Pericardium fibroblast (primary cell): ENCODE results near the gene NXPH1. TPM values are rescaled to one million over a fixed set of nuclear protein-coding genes. Genes with fewer than 3 reads are reported as not detected.

Experiments
- total RNA-seq: library from RNA; depleted of rRNA; stranded (reverse); fragments of >200 nt; gene quantifications from 2 replicates; pipeline ENCODE4 v1.2.3, GENCODE V29; 2015

NXPH1 gene
- total RNA-seq, result not detected in 2 replicates

DNA sequence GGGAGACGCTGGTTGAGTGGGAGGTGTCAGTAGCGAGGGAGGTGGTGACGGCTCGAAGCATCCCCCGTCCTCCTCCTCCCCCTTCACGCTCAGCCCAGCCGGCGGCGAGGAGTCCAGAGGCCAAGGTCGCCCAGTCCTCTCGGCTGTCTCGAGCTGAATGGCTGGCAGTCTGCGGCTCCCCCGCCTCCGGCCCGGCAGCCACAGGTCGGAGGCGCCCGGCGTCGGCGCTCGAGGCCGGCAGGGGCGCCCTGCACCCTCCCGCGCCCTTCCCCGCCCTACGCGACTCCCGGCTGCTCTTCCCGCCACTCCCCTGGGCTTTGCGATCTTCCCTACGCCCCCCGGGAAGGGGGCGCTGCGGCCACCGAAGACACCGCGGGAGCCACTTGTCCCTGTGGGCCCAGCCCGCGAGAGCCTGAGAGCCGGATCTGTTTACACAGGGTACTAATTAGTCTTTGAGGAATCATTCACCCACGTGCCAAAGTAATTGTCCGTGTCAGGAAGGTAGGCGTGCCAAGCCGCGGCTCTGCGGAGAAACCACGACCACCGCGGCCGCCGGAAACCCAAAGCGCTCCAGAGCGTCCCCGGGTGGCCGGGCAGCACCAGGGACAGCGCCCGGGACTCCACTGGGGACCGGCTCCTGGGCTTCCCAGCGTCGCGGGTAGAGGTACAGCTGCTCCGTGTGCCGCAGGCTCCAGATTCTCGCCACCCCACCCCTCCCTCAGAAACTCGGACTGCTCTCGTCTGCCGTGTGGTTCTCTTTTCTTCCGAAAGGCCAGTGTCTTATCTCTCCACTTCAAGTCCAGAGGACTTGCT is at the start of gene NXPH1:
NXPH1 (plus strand) TSS at position 133 of the 813 bp plus-strand sequence.

Other genes starting within 250 kb of the NXPH1 start
- 0.23 TPM in 1 of 2 replicates, not detected in the other for gene ICA1, start 171.4 kb upstream of the NXPH1 start, total RNA-seq